IPS-11a (cell line): ENCODE measurements around the gene CEP41.

Source experiments
- H3K4me3 ChIP-seq: one replicate; pipeline ENCODE4 v1.5.1; 2013; ENCODE audit warnings: low read depth, low read length, control low read depth

The CEP41 gene, protein sequence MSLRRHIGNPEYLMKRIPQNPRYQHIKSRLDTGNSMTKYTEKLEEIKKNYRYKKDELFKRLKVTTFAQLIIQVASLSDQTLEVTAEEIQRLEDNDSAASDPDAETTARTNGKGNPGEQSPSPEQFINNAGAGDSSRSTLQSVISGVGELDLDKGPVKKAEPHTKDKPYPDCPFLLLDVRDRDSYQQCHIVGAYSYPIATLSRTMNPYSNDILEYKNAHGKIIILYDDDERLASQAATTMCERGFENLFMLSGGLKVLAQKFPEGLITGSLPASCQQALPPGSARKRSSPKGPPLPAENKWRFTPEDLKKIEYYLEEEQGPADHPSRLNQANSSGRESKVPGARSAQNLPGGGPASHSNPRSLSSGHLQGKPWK

DNA sequence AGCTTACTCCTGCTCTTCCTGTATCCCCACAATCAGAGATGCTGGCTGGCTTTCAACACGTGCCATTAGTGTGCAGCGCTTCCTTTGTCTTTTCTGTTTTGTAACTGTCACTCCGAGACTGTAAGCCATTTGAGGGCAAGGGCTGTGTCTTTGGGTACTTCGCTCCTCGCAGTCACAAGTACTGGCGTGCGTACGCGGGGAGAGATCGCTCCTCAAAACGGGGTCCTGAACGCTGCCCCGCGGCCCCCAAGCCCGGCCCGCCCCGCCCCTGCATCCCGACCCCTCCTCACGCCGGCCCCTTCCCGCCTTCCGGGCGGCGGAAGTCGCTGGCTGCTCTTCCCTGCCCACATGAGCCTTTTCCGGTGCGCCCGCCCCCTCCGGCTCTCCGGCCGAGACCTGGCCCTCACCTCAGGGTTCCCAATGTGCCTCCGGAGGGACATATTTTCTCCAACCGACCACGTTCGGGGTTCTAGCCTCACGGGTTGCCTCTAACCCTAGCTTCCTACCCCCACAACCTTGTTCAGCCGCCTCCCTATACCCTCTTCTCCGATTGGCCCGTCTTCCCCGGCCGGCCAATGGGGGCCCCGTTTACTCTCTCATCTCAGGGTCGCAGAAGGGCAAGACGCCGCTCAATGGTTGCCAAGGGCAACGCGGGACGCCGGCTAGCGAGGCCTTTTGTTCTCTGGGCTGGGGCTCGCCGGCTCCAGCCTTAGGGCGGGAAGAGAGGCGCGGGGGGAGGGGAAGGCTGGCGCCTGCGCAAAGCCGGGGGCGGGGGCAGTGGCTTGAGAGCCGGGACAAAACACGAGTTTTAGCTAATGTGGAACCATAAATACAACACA lies at the start of gene CEP41:
CEP41 (minus strand) TSS at position 490 of the 839 bp plus-strand sequence; CDS start at position 440, 50 bp downstream.
- H3K4me3 ChIP-seq = peak within 1 kb of the TSS; percentile 63

DNA sequence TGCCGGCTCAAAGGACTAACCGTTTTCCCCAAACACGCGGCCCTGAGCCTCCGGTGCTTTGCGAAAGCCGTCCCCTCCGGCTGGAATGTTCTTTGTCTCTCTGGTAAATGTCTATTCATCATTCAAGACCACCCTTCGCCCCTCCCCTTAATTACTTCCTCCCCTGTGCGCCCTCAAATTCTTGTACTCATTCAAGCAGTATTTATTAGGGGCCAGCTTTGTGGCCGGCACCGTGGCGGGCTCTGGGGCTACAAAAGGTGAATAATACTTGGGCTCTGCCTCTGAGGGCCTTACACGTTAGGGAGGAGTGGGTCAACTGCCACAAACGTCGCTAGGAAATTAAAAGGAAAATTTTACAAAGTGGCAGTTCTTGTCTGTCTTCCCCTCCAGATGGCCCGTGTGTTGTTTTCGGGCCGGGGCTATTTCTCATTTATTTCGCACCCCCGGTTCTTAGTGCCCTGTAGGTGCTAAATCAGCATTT lies 49.5 kb upstream of the CEP41 start:
- peak overlapping the region; percentile 9 for H3K4me3 ChIP-seq

DNA sequence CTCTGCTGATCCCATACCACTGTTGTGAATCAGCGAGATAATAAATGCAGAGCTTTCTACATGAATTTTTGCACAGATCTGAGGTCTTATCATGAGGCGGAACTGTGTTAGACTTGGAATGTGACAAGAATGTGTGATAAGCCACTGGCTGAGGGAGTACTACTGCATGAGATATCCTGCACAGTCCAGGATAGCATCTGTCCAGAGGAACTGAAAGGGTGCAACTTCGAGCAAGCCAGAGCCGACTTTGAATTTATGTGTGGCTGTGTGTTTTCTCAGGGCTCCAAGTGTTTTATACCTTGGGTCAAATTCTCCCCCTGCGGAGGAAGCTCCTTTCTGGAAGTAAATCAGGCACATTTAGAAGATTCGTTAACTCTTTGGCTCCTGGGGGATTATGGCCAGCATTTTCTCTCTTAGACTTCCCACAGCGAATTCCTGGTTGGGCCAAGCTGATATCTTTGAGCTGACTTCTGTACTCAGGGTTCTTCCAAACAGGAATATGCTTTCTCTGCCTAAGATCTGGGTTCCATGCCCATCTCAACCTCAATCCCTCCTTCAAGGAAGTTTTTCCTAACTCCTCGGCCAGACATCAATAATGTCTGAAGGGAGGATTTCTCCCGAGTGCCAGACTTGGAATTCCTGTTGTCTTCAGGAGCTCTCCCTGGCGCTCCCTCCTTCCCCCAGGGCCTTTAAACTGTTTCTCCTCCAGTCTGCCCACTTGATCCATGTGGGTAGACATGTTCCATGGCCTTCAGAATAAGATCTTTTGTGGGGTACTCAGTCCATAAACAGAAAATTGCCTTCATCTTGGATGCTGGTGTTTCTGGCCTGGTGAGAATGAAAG lies 48.5 kb upstream of the CEP41 start:
- H3K4me3 ChIP-seq = no peak overlapping the region

- no peak overlapping the region for H3K4me3 ChIP-seq
These were observed 47.8 kb upstream of the CEP41 start for GRCh38 chr7:130488392-130489139.

GRCh38 chr7:130486954-130487436 lies 46.2 kb upstream of the CEP41 start:
- peak overlapping the region; percentile 65 for H3K4me3 ChIP-seq

- peak overlapping the region; percentile 65 for H3K4me3 ChIP-seq
These were observed 45.5 kb upstream of the CEP41 start for GRCh38 chr7:130486114-130486953.

GRCh38 chr7:130485734-130486113 lies 44.9 kb upstream of the CEP41 start:
- H3K4me3 ChIP-seq = peak overlapping the region; percentile 65

DNA sequence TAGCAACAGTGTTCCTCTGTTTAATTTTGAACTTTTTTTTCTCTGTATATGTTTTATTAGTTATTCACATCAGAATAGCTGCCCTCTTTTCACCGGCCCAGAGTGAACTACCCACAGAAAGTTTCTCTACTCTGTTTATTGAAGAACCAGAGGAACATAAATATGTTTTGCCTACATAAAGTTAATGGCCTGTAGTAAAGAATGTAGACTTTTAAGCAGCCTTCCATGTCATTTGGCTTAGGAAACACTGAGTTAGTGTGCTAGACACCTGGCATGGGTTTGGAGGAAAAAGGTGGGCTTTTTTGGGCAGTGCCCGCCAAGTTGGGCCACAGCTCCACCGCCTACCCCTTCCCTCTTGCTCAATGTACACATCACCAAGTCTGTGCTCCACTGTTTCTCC lies 42.2 kb upstream of the CEP41 start:
- H3K4me3 ChIP-seq = no peak overlapping the region

GRCh38 chr7:130481898-130482297 lies 41.1 kb upstream of the CEP41 start:
- no peak overlapping the region for H3K4me3 ChIP-seq

- no peak overlapping the region for H3K4me3 ChIP-seq
These were observed 39.0 kb upstream of the CEP41 start for GRCh38 chr7:130479716-130480400.

DNA sequence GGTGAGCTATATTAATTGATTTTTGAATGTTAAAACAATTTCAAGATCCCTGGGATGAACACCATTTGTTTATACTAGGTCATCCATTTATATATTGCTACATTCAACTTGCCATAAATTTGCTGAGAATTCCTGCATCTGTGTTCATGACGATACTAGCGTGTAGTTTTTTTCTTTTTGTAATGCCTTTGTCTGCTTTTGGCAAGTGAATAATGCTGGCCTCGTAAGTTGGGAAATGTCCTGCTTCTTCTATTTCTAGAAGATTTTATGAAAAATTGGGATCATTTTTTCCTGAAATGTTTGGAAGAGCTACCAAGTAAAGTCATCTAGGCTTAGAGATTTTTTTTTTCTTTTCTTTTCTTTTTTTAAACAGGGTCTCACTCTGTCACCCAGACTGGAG lies 38.2 kb upstream of the CEP41 start:
- H3K4me3 ChIP-seq = no peak overlapping the region

GRCh38 chr7:130476297-130477150 lies 35.7 kb upstream of the CEP41 start:
- no peak overlapping the region for H3K4me3 ChIP-seq

DNA sequence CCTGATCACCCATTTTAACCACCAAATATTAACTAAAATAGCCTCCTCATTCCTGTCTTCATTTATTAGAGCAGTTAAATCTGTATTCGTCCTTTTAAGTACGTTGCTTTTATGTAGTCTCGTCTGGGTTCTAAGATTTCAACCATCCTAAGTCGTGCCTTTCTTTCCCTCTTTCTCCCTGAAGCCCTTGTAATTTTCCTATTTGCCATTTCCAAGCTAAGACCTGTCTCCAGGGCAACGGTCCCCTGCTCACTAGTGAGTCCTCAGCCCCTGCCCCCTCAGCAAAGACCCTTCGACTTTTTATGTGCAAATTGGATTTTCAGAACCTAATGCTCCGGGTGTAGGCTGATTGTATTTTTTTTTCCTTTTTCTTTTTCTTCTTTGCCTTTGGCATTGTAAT lies 35.0 kb upstream of the CEP41 start:
- no peak overlapping the region for H3K4me3 ChIP-seq

DNA sequence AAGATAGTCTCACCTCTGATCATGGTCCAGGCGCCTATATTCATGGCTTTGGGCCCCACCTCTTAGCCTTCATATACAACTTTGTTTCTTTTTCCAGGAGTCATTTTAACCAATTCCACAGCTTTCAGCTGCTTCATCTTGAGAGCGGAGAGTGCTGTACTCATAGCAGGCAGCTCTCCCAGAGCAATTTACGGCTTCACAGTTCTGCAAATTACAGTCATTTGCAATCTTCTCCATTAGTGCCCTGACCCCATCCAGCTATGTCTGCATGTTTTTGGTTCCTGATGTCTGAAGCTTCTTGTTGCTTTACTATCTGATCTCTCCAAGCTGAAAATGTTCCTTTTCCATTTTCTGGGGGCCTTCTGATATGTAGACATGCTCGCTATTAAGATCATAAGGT lies 33.1 kb upstream of the CEP41 start:
- H3K4me3 ChIP-seq = no peak overlapping the region

DNA sequence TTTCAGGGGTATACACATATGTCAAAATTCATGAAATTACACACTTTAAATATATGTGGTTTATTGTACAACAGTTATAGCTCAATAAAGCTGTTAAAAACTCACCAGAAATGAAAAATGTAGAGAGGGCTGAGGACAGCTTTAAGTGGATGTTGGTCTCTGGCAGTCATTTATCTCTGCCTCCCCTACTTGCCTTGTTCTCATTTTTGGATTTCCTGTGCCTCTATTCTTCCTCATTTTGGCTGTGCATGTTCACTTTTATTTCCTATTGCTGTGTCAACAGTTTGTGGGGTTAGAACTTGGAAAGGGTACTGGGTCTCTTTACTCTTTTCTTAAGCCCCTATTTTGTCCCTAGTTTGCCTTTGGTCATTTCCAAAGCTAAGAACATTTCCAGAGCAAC lies 32.5 kb upstream of the CEP41 start:
- H3K4me3 ChIP-seq = no peak overlapping the region

- no peak overlapping the region for H3K4me3 ChIP-seq
These were observed 31.2 kb upstream of the CEP41 start for GRCh38 chr7:130471974-130472373.

GRCh38 chr7:130468612-130469011 lies 27.8 kb upstream of the CEP41 start:
- H3K4me3 ChIP-seq = no peak overlapping the region
